22Rv1 (cell line): ENCODE data around the gene TMEM269.

ENCODE experiments used
- ZFX ChIP-seq: fragments of 450-650 bp; IDR thresholded peaks from 2 replicates; pipeline ENCODE4 v1.6.1; 2017; ENCODE audit warnings: antibody characterized with exemption, borderline replicate concordance
- TF ChIP-seq, protein P1 (sequence below): fragments of 450-650 bp; IDR thresholded peaks from 2 replicates; pipeline ENCODE4 v1.5.1; 2017; ENCODE audit warnings: mild to moderate bottlenecking

DNA sequence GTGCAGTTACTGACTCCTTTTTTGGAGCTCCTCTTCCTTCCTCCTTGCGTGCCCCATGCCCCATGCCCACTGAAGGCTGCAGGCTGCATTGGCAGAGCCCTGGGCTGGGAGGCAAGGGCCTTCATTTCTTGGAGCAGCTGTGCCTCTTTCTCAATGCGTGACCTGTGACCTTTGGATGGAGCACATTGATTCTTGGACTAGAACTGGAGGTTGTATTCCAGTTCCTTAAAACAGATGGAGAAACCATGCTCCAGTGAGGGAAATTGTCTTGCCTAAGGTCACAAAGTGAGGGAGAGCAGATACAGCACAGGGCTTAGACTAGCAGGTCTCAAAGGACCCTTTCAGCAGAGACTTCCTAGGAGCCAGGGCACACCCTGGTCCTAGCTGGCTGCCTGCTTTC lies 9.0 kb downstream of the TMEM269 start:
- TF ChIP-seq, protein P1, sequence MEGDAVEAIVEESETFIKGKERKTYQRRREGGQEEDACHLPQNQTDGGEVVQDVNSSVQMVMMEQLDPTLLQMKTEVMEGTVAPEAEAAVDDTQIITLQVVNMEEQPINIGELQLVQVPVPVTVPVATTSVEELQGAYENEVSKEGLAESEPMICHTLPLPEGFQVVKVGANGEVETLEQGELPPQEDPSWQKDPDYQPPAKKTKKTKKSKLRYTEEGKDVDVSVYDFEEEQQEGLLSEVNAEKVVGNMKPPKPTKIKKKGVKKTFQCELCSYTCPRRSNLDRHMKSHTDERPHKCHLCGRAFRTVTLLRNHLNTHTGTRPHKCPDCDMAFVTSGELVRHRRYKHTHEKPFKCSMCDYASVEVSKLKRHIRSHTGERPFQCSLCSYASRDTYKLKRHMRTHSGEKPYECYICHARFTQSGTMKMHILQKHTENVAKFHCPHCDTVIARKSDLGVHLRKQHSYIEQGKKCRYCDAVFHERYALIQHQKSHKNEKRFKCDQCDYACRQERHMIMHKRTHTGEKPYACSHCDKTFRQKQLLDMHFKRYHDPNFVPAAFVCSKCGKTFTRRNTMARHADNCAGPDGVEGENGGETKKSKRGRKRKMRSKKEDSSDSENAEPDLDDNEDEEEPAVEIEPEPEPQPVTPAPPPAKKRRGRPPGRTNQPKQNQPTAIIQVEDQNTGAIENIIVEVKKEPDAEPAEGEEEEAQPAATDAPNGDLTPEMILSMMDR: no peak
- TF ChIP-seq ZFX: no peak
